ENCODE data around the gene SBF2.

GRCh38 chr11:10113852-10114251 is 180.2 kb downstream of the SBF2 start:
- TF ChIP-seq NCOA1 (CRISPR knock-in tag; IDR thresholded peaks at IDR 0.05) = no peak
- no peak for TF ChIP-seq ZNF513 (CRISPR knock-in tag; conservative IDR thresholded peaks at IDR 0.05)
- no peak for TF ChIP-seq RAD21 (CRISPR knock-in tag; IDR thresholded peaks at IDR 0.05)
- TF ChIP-seq RXRA (CRISPR knock-in tag; IDR thresholded peaks at IDR 0.05) = no peak
- TF ChIP-seq CTCF (CRISPR knock-in tag; IDR thresholded peaks at IDR 0.05) = no peak
- no peak for TF ChIP-seq ZFP37 (CRISPR knock-in tag; IDR thresholded peaks at IDR 0.05; ENCODE audit: borderline replicate concordance)
- no peak for TF ChIP-seq ZBTB7A (CRISPR knock-in tag; IDR thresholded peaks at IDR 0.05)
- TF ChIP-seq GABPA (IDR thresholded peaks at IDR 0.05; ENCODE audit: low read depth, low read length) = no peak
- no peak for TF ChIP-seq GABPA (CRISPR knock-in tag; IDR thresholded peaks at IDR 0.05; ENCODE audit: low read depth)
- no peak for TF ChIP-seq CHD4 (IDR thresholded peaks at IDR 0.05; ENCODE audit: borderline replicate concordance, low read length)
- TF ChIP-seq ZNF780A (CRISPR knock-in tag; IDR thresholded peaks at IDR 0.05) = no peak
- no peak for TF ChIP-seq PRDM10 (CRISPR knock-in tag; IDR thresholded peaks at IDR 0.05; ENCODE audit: low read depth)
- TF ChIP-seq ZBTB40 (IDR thresholded peaks at IDR 0.05) = no peak
- TF ChIP-seq ZBTB40 (CRISPR knock-in tag; IDR thresholded peaks at IDR 0.05) = no peak
